ELR (cell line): ENCODE measurements around the gene ING1.
"Not testable (repeated sequence)": the region's sequence is repeated elsewhere in the genome, so short reads cannot be mapped to it uniquely, and the experiment has no call there.

Experiments
- DNase-seq: peaks from one replicate; pipeline ENCODE4 v3.0.0-alpha.2; 2015; ENCODE audit warnings: low read depth

Gene ING1

GRCh38 chr13:110713642-110713952 lies at the start of gene ING1:
Gene ING1, plus strand, starts transcription at chr13:110713700. Its CDS starts 450 bp downstream, at chr13:110714150.
- no peak for DNase-seq

GRCh38 chr13:110664041-110664440 lies 49.5 kb upstream of the ING1 start:
- DNase-seq, result no peak

GRCh38 chr13:110664673-110665072 lies 48.8 kb upstream of the ING1 start:
- DNase-seq, result no peak

GRCh38 chr13:110665491-110666254 lies 47.8 kb upstream of the ING1 start:
- no peak for DNase-seq

- no peak for DNase-seq
These were observed 47.3 kb upstream of the ING1 start for GRCh38 chr13:110666255-110666533.

- DNase-seq, result no peak
These were observed 44.5 kb upstream of the ING1 start for GRCh38 chr13:110669036-110669435.

- DNase-seq, result not testable (repeated sequence)
These were observed 43.7 kb upstream of the ING1 start for GRCh38 chr13:110669814-110670213.

- no peak for DNase-seq
These were observed 36.6 kb upstream of the ING1 start for GRCh38 chr13:110676595-110677587.

GRCh38 chr13:110677731-110678545 lies 35.6 kb upstream of the ING1 start:
- peak; percentile 20 for DNase-seq

- peak; percentile 61 for DNase-seq
These were observed 32.6 kb upstream of the ING1 start for GRCh38 chr13:110680852-110681251.

- DNase-seq, result no peak
These were observed 31.5 kb upstream of the ING1 start for GRCh38 chr13:110681868-110682550.

- DNase-seq, result no peak
These were observed 30.8 kb upstream of the ING1 start for GRCh38 chr13:110682746-110683145.

GRCh38 chr13:110683203-110683883 lies 30.2 kb upstream of the ING1 start:
- DNase-seq, result peak; percentile 36

- DNase-seq, result no peak
These were observed 29.6 kb upstream of the ING1 start for GRCh38 chr13:110683921-110684320.

GRCh38 chr13:110684388-110685056 lies 29.0 kb upstream of the ING1 start:
- no peak for DNase-seq

- DNase-seq, result peak; percentile 93
These were observed 28.0 kb upstream of the ING1 start for GRCh38 chr13:110685305-110686020.

GRCh38 chr13:110687736-110688135 lies 25.8 kb upstream of the ING1 start:
- DNase-seq, result no peak

- no peak for DNase-seq
These were observed 24.5 kb upstream of the ING1 start for GRCh38 chr13:110689041-110689440.

GRCh38 chr13:110689711-110690110 lies 23.8 kb upstream of the ING1 start:
- no peak for DNase-seq

GRCh38 chr13:110690516-110690915 lies 23.0 kb upstream of the ING1 start:
- DNase-seq, result no peak
